SIG-M5 treated with dmso at 0.1 percent for 504 hours (cell line): Measurements from ENCODE around the gene UNC50.
A peak's percentile ranks its signal among the peaks of the same experiment; 100 is the strongest.
"Not testable (repeated sequence)": the region's sequence is repeated elsewhere in the genome, so short reads cannot be mapped to it uniquely, and the experiment has no call there.

Source experiments
- DNase-seq: peaks from one replicate; lab custom pipeline; 2025; ENCODE audit not compliant: unreplicated experiment; lab: John Stamatoyannopoulos, UW

The UNC50 gene

DNA sequence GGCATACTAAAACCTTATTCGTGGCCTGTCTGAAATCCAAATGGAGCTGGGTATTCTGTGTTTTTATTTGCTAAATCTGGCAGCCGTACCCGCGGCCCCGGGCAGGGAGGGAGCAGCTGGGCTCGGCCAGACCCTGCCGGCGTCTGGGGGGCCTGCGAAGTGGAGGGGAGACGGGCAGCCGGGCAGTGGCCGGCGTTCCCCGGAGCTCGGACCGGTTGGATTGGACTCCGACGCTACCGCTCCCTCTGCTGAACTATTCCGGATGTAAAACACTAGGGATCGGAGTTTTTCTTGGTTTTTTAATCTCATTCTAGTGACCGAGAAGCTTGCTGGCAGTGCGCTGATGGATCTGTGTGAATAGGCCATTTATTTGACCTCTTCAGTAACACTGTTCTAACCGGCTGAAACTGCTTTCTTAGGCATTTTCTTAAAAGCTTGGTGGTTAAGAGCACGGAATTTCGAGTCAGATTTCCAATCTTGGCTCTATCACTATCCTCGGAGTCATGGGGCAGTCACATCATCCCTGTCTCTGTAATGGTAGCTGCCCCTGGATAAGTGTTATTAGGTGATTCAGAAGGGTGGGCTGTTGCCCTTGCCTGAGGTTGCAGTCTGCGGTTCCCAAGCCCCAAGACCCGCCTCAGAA, 694 bp downstream of the UNC50 start:
- peak; percentile 45 for DNase-seq

DNA sequence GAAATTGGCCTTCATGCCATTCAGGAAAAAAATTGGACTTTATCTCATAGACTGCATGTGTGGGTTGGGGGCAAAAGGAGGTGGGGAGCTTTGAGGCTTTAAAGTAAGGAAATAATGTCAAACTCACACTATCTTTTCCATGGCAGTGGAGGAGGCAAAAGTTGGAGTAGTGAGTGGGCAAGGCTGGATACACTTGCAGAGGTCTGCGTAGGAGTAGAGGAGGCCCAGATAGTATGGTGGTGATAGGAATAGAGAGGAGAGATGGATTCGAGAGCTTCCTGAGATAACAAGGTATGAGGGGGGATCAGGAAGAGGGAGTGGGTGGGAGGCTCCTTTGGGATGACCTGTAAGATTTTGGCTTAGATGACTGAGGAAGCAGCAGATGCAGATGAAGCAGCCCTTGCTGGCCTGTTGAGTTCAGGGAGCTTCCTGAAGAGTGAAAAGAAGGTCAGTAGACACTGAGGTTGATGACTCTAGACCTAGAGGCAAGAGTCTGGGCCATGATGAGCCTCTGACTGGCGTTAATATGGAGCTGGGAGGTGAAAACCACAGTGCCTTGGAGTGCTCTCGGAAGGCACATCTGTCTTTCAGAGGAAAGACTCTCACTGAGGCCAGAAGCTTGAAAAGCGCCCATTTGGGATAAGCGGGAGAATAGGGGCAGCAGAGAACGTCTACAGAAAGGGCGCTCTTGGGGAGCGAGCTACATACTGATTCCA, 5.8 kb downstream of the UNC50 start:
- no peak for DNase-seq

DNA sequence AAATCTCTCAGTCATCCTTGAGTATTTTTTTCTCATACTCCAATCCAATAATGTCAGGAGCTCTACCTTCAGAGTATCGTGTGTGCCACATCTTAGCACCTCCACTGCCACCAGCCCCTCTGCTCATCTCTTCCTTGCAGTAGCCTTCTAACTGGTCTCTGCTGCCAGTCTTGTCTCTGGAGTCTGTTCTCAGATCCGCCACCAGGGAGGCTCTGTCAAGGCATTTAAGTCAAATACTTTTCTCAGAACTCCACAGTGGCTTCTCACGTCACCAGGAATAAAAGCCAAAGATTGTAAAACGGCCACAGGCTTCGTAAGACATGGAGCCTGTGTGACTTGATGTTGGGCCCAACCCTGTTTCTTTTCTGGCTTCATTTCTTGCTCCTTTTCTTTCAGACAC, 7.1 kb downstream of the UNC50 start:
- peak; percentile 19 for DNase-seq

DNA sequence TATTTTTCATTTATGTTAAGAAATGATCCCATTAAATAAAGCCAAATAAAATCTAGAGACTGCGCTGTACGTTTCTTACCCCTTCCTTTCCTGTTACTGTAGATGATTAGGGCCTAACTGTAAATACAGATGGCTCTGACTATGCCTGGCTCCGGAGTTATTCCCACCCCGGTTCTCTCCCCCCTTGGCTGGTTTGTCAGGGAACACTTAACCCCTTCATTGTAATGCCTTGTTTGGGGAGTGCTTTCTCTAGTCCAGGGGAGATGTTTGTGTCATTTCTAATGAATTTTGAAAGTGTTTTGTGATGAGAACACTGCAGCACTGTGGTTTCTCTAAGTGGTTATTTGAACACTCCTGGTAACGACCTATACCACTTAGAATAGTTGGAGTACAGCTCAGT, 8.8 kb downstream of the UNC50 start:
- DNase-seq, result no peak

DNA sequence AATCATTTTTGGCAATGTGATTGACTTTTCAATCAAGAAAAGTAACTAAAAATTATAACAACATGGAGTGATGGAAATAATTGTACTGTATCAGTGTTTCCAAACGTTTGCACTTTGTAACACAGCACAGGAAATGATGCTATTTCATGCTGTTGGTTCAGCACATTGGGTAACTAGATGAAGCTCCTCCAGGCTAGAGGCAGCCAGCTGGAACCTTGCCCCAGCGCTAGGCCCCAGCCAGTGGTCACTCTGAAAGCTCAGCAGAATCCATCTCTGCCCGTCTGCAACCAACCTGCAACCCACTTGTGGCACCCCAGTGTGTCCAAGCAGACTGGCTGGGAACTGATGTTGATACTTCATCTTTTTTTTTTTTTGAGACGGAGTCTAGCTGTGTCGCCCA, 15.3 kb downstream of the UNC50 start:
- DNase-seq, result no peak

DNA sequence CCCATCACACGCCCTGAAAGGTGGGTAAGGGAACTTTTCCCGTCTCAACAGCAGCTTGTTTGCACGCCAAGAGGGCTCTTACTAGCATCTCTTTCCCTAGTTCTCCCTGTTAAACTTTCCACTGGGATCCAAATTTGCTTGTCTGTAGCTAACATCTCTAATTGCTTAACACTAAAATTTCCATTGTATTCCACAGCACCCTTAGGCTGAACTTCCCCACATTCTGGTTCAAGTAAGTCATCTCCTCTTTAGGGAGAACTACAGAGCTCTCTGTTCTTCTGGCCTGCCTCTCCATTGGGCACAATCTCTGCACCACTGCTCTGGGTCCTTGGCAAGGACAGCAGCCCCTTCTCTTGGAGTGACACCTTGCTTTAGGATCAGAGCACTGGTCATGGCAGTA, 24.0 kb downstream of the UNC50 start:
- DNase-seq, result no peak

DNA sequence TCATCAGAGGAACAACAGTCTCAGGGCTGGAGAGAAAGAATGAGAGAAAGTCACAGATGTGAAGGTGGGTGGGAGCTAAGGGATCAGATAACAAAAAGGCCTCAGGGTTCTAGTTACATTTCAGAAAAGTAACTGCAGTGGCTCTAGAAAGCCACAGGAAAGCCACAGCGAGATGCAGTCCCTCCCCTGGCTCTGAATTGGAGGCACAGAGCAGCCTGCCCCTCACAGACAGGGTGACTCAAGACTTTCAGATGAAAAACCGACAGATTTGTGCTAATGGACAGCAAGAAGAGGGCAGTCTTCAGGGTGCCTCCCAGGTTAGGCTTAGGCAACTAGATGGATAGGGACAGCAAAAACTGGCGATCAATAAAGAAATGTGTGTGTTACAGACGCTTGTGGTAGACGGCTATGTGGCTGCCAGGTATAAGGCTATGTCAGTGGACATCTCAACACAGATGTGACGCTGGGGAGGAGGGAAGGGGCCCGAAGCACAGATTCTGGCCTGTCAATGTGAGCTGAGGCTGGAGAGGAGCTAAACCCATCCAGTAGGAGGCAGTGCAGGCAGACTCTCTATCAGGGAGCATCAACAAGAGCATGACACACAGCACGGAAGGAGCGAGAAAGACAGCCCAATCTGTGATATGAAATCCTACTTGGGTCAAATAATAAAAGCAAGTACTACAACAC, 26.2 kb downstream of the UNC50 start:
- DNase-seq, result no peak

DNA sequence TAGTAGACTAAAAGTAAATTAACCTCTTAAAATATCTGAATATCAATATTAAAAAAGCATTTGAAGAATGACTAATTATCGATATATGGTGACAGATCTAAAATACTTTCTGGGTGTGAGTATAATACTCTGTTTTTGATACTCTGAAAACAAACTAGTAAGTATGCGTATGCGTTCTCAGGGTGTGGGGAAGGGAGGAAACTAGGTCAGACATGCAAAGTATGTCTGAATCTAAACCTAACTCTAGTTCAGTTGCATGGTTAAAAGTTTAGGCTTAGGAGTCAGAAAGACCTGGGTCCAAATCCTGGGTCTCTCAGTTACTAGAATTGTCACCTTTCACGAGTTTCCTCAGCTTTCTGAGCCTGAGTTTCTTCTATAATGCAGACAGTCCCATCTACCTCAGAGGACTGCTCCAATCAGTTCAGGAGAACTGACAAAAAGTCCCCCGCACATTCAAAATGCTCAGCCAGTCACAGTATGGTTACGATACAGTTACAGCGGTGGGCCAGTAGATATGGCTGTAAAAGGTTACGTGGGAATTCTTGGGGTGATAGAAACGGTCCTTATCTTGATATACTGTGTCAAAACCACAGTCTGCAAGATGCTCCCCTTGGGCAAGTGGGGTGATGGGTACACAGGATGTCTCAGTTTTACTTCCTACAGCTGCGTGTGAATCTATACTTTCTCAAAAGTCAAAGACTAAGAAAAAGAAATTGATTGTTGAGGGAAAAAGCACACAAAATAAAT, 29.2 kb downstream of the UNC50 start:
- DNase-seq, result no peak

DNA sequence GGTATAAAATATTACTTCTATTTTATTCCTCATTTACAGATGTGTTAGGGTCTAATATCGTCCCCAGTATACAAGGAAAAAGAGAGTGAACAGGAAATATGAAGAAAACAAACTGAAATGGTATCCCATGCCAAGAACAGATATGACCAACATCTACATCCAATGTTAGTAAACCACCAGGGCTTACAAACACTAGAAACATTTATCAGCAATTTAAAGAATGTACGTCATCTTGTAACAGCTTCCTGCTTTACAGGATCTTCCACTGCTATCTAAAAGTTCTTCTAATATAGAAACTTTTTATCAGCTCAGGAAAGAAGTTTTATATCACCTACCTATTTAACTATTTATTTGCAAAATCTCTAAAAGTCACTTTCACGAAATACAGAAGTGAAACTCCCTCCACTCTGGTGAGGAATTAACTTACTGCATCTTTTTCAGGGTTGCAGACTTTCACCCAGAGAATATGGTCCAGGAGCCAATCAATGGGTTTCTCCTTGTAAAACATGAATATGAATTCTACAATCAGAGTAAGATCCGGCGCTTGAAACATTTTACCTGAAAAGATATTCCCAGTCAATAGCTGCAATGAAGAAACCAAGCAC, 35.2 kb downstream of the UNC50 start:
- no peak for DNase-seq

DNA sequence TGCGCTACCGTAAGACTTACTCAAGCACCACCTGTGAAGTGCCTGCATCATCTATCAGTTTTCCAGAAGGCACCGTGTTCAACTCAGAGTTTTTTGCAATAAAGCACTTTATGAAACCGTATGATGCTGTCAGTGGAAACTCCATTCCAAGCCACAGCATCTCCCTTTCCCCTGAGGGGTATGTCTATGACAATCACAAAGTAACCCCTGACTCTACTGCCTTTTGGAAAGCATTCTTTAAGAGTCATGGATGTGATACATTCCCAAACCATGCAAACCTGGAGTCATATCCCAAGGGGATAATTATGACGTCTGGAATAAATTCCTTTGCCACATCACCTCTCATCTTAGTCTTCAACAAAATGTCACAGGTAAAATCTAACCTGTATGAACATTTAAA, 39.2 kb downstream of the UNC50 start:
- no peak for DNase-seq

DNA sequence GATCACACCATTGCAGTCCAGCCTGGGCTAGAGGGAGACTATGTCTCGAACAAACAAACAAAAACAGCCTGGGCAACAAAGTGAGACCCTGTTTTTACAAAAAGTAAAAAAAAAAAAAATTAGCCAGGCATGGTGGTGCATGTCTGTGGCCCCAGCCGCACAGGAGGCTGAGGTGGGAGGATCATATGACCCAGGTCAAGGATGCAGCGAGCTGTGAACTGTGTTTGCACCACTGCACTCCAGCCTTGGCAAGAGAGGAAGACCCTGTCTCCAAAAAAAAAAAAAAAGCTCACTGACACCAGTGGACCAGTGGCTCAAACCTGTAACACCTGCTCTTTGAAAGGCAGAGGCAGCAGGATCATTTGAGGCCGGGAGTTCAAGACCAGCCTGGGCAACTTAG, 40.1 kb downstream of the UNC50 start:
- DNase-seq, result no peak

DNA sequence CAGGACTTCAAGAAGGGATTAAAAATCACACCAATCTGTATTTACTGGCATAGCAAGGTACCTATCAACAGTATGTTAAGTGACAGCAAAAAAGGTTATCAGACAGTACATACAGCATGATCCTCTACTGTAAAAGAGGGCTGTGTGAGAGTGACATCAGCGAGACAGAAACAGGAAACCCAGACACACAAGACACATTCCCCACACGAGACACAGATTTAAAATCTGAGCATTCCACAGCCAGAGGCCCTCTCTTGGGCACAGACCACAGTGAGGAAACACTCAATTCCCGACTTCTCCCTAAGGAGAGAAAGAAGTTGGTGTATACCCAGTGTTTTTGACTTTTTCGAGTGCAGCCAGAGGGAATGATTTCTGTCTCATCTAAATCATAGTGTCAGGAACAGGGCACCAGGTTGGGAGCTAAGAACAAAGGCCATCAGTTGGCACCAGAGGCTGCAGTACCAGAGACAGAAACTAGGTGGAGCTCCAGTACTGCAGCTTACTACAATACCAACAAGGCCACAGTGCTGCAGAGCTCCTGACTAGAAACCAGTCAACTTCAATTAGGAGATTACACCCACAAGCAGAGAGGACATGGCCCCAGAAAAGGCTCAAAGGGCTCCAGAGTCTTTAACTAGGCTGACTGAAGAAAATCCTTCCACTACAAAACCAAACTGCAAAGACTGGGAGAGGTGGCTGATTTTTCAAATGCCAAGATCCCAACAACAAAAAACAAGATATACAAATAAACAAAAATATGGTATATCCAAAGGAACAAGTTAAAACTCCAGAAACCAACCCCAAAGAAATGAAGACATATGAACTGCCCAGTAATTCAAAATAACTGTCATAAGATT, 41.0 kb downstream of the UNC50 start:
- DNase-seq, result peak; percentile 93

DNA sequence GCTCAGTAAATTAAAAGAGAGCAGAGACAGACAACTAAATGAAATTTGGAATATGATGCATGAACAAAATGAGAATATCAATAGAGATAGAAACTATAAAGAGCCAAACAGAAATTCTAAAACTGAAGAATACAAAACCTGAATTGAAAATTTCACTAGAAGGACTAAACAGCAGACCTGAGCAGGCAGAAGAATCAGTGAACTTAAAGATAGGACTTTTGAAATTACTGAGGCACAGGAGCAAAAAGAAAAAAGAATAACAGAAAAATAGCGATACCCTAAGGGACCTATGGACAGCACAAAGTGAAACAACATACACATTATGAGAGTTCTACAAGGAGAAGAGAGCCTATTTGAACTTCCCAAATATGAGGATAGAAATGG, 41.6 kb downstream of the UNC50 start:
- DNase-seq, result no peak

DNA sequence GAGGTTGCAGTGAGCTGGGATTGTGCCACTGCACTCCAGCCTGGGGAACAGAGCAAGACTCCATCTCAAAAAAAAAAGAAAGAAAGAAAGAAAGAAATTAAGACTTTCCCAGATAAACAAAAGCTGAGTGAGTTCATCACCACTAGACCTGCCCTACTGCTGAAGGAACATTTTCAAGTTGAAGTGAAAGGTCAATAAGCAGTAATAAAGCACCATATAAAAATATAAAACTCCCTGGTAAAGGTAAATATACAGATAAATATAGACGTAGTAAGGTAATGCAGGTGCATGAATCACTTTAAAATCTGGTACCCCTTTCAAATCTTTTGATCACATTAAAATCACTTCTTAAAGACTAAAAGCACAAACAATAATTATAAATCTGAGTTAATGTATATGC, 42.6 kb downstream of the UNC50 start:
- DNase-seq, result no peak

DNA sequence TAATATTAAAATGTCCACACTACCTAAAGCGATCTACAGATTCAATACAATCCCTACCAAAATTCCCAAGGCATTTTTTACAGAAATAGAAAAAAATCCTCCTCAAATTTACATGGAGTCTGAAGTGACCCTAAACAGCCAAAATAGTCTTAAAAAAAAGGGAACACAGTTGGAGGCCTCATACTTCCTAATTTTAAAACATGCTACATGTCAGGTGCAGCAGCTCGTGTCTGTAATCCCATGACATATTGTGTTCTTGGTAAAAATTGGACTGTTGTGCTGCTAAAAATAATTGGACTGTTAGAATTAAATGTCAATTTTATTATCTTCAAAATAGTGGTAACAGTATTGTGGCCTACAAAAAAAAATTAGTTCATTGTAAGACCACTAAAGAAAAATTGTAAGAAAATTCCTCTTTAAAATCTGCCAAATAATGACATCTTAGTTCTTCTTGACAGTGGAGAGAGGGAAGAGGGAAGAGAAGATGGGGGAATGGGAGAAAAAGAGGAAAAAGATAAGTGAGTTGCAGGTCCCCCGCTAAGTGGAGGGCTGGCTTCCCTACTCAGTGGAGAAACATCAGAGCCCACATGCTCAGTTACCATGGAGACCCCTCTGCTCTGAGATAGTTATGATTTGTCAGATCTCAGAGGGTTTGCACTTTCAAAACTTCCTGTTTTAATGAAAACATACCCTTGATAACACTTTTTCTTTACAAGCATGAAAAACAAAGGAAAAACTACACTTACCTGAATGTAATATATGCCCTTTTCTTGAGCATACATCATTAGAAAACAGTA, 46.5 kb downstream of the UNC50 start:
- peak; percentile 78 for DNase-seq

DNA sequence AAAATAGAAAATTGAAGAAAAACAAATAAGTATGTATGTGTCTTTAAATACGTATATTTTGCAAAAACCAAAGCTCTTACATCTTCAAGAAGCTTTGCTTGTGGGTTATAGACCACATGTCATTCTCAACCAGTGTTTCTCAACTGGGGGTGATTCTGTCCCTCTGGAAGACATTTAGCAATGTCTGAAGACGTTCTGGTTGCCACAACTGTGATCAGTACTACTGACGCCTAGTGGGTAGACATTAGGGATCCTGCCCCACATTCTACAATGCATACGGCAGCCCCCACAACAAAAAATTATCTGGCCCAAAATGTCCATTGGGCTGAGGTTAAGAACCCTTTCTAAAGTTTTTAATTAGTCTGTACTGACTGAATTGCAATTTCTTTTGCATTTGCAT, 48.4 kb downstream of the UNC50 start:
- DNase-seq, result peak; percentile 88

DNA sequence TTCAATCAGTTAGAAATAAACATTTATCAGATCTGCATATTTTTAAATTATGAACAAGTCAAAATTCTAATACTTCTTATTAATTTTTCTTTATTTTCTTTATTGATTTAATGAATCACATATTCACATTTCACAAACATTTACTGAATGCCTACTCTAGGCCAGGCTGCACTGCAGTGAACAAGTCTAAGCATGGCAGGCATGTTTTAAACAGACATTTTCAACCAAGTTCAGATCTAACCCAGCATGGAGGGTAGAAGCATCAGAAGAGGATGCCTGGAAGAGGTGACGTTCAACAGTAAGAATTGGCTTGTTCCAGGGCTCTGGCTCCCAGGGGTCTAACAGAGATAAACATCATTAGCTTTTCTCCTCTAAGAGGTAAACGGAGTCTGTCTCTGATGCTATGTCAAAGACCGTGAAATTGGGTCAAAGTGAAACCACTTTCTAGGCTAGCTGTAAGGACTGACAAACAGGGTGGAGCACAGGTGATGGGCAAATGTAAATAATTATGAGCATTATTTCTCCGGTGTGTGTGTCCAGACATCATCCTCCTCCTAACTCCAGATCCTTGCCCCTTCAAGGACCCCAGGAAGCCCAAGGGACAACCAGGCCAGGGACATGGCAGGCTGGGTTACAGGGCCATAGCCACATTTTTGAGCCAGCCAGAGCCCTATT, 50.6 kb downstream of the UNC50 start:
- DNase-seq, result no peak

DNA sequence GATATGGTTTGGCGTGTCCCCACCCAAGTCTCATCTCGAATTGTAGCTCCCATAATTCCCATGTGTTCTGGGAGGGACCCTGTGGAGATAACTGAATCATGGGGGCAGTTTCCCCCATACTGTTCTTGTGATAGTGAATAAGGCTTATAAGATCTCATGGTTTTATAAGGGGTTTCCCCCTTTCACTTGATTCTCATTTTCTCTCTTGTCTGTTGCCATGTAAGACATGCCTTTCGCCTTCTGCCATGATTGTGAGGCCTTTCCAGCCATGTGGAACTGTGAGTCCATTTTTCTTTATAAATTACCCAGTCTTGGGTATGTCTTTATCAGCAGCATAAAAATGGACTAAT, 51.1 kb downstream of the UNC50 start:
- DNase-seq, result not testable (repeated sequence)

DNA sequence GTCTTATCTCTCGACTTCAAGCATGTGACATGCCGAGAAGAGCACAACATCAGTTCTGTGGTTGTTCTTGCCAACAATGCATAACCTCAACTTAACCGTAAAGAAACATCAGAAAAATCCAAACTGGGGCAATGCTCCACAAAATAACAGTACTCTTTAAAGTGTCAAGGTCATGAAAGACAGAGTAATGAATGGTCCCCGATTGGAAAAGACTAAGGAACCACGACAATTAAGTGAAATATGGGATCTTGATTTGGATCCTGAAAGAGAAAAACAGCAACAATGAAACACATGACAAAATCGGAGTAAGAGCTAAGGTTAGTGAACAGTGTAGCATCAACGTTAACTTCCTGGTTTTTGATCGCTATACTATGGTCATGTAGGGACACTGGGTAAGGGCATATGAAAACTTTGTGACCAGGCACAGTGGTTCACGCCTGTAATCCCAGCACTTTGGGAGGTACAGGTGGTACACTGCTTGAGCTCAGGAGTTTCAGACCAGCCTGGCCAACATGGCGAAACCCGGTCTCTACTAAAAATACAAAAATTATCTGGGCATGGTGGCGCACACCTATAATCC, 55.2 kb downstream of the UNC50 start:
- DNase-seq, result no peak
